Measurements from ENCODE around the gene ACSM6. TPM values are rescaled to one million over a fixed set of nuclear protein-coding genes. Genes with fewer than 3 reads are reported as not detected.

ACSM6 gene
- polyA plus RNA-seq, 1 donor (not counting 4 experiments of a cell fraction or from before 2014, with no cell fraction given): not detected

DNA sequence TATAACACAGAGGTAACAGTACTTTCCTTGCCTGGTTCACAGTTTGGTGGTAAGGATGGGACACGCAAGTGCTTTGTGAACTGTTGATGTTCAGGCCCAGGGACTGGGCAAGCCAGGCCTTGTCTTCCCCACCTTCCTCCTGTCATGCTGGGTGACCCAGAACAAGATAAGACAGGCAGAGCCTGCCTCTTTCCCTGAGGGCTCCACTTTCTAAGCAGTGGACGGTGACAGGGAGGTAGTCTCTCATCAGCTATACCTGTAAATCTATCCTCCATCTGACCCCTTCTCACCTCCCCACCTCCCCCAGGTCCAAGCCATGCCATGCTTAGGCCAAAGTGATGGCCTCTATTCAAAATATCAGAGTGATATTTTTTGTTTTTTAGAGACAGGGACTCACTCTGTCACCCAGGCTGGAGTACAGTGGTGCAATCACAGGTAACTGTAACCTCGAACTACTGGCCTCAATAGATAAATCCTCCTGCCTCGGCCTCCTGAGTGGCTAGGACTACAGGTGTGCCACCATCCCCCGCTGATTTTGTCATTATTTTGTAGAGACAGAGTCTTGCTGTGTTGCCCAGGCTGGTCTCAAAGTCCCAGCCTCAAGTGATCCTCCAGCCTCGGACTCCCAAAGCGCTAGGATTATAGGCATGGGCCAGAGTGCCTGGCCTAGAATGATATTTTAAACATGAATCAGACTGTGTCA lies 54.0 kb downstream of the ACSM6 start:
- no peak overlapping the region for H2AFZ ChIP-seq (ENCODE audit: control insufficient read depth, low read length)
- H3K27ac ChIP-seq (ENCODE audit: control insufficient read depth, insufficient read depth, low read length): peak overlapping the region; percentile 73
- H3K9me1 ChIP-seq (ENCODE audit: control insufficient read depth, extremely low read depth, insufficient read depth, low read length): no peaks in the 10 kb centered on the region
- peak overlapping the region; percentile 34 for H3K9ac ChIP-seq (ENCODE audit: control insufficient read depth, extremely low read depth, insufficient read depth, low read length)
- TF ChIP-seq EZH2 (IDR thresholded peaks at IDR 0.05; ENCODE audit: low read length): no peak
- TF ChIP-seq, protein P1, sequence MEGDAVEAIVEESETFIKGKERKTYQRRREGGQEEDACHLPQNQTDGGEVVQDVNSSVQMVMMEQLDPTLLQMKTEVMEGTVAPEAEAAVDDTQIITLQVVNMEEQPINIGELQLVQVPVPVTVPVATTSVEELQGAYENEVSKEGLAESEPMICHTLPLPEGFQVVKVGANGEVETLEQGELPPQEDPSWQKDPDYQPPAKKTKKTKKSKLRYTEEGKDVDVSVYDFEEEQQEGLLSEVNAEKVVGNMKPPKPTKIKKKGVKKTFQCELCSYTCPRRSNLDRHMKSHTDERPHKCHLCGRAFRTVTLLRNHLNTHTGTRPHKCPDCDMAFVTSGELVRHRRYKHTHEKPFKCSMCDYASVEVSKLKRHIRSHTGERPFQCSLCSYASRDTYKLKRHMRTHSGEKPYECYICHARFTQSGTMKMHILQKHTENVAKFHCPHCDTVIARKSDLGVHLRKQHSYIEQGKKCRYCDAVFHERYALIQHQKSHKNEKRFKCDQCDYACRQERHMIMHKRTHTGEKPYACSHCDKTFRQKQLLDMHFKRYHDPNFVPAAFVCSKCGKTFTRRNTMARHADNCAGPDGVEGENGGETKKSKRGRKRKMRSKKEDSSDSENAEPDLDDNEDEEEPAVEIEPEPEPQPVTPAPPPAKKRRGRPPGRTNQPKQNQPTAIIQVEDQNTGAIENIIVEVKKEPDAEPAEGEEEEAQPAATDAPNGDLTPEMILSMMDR (optimal IDR thresholded peaks at IDR 0.05 in 1 of 3, IDR thresholded peaks at IDR 0.05 in 1 of 3, conservative IDR thresholded peaks at IDR 0.05 in 1 of 3; ENCODE audit: extremely low read depth in 1 of 3, insufficient read depth in 2 of 3, low read length in 3 of 3): no peak
- peaks cover 56% of the 10 kb centered on the region for H3K79me2 ChIP-seq (ENCODE audit: control insufficient read depth, insufficient read depth, low read length)
- dilution Hi-C loops (cut with MboI; ENCODE audit: extremely low pct_ligation_motif_present, low sequenced_read_pairs): no loop called here
- DNase-seq (ENCODE audit: low read depth, low spot score): no peak
- peaks cover 33 to 44% of the 10 kb centered on the region in 2 experiments for H3K36me3 ChIP-seq (ENCODE audit: control insufficient read depth in 2 of 2, extremely low read depth in 1 of 2, insufficient read depth in 2 of 2, low read length in 2 of 2)
- H3K27me3 ChIP-seq (ENCODE audit: control insufficient read depth, extremely low read depth, insufficient read depth, low read length): no peaks in the 10 kb centered on the region
- H3K4me3 ChIP-seq (ENCODE audit: control insufficient read depth in 2 of 3, extremely low read depth in 1 of 3, insufficient read depth in 2 of 3, low read depth in 1 of 3, low read length in 3 of 3): no peak overlapping the region
- no peaks in the 10 kb centered on the region for H3K9me3 ChIP-seq (ENCODE audit: control insufficient read depth, low read depth, low read length)
- no peaks in the 10 kb centered on the region for H4K20me1 ChIP-seq (ENCODE audit: control insufficient read depth, extremely low read depth, insufficient read depth, low read length)
- H3K4me2 ChIP-seq (ENCODE audit: control insufficient read depth, extremely low read depth, insufficient read depth, low read depth, low read length): peak overlapping the region; percentile 45
- H3K4me1 ChIP-seq (ENCODE audit: control insufficient read depth, extremely low read depth, insufficient read depth, low read length): peaks cover 27% of the 10 kb centered on the region
- FAIRE-seq: peak; percentile 95

DNA sequence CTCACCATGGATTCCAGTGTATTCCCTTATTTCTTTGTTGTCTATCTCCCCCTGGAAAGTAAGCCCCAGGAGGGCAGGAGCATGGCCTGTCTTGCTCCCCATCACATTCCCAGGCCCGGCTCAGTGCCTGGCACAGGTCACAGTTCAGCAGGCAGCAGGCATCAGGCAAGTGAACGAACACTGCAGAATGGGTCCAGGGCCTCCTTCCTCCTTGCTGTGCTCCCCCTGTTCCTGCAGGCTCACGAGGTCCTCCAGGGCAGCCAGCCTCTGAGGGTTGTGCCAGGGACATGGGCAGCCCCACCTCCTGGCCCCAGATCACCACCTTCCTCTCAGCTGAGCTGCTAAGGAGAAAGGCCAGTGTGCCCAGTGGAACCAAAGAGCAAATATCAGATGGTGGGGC lies 55.0 kb downstream of the ACSM6 start:
- Histone ChIP-seq H3K9me3 (ENCODE audit: control insufficient read depth, low read depth, low read length) (no peaks in the 10 kb centered on the region), H3K79me2 (ENCODE audit: control insufficient read depth, insufficient read depth, low read length) (peaks cover 61% of the 10 kb centered on the region), H2AFZ (ENCODE audit: control insufficient read depth, low read length) (no peak overlapping the region), H3K27ac (ENCODE audit: control insufficient read depth, insufficient read depth, low read length) (peak overlapping the region; percentile 73), H3K9ac (ENCODE audit: control insufficient read depth, extremely low read depth, insufficient read depth, low read length) (no peak overlapping the region), H3K9me1 (ENCODE audit: control insufficient read depth, extremely low read depth, insufficient read depth, low read length) (no peaks in the 10 kb centered on the region), H3K4me1 (ENCODE audit: control insufficient read depth, extremely low read depth, insufficient read depth, low read length) (peaks cover 27% of the 10 kb centered on the region), H3K4me3 (ENCODE audit: control insufficient read depth in 2 of 3, extremely low read depth in 1 of 3, insufficient read depth in 2 of 3, low read depth in 1 of 3, low read length in 3 of 3) (no peak overlapping the region), H3K27me3 (ENCODE audit: control insufficient read depth, extremely low read depth, insufficient read depth, low read length) (no peaks in the 10 kb centered on the region), H3K4me2 (ENCODE audit: control insufficient read depth, extremely low read depth, insufficient read depth, low read depth, low read length) (no peak overlapping the region), H3K36me3 (ENCODE audit: control insufficient read depth in 2 of 2, extremely low read depth in 1 of 2, insufficient read depth in 2 of 2, low read length in 2 of 2) (peaks cover 31 to 40% of the 10 kb centered on the region in 2 experiments), H4K20me1 (ENCODE audit: control insufficient read depth, extremely low read depth, insufficient read depth, low read length) (no peaks in the 10 kb centered on the region)
- no peak for DNase-seq (ENCODE audit: low read depth, low spot score)
- dilution Hi-C loops (cut with MboI; ENCODE audit: extremely low pct_ligation_motif_present, low sequenced_read_pairs): no loop called here
- FAIRE-seq: no peak
- TF ChIP-seq, protein P1 (optimal IDR thresholded peaks at IDR 0.05 in 1 of 3, IDR thresholded peaks at IDR 0.05 in 1 of 3, conservative IDR thresholded peaks at IDR 0.05 in 1 of 3; ENCODE audit: extremely low read depth in 1 of 3, insufficient read depth in 2 of 3, low read length in 3 of 3): no peak
- TF ChIP-seq EZH2 (IDR thresholded peaks at IDR 0.05; ENCODE audit: low read length): no peak
